ENCODE data around the gene PSME3IP1.

GRCh38 chr16:57192146-57192545 lies 6.3 kb upstream of the PSME3IP1 start:
- TF ChIP-seq CTCF (IDR thresholded peaks at IDR 0.05), result no peak
- TF ChIP-seq SP1 (CRISPR knock-in tag; conservative IDR thresholded peaks at IDR 0.05), result no peak
- no peak for TF ChIP-seq ZNF263 (CRISPR knock-in tag; IDR thresholded peaks at IDR 0.05; ENCODE audit: low read depth)
- no peak for TF ChIP-seq CBFB (CRISPR knock-in tag; IDR thresholded peaks at IDR 0.05; ENCODE audit: low read depth)
- no peak for TF ChIP-seq RELA (CRISPR knock-in tag; IDR thresholded peaks at IDR 0.05; ENCODE audit: borderline replicate concordance)
- no peak for TF ChIP-seq FOXP1 (CRISPR knock-in tag; IDR thresholded peaks at IDR 0.05; ENCODE audit: borderline replicate concordance)
